ENCODE data around the gene DHODH. TPM values are rescaled to one million over a fixed set of nuclear protein-coding genes. Genes with fewer than 3 reads are reported as not detected.
"Not testable (repeated sequence)": the region's sequence is repeated elsewhere in the genome, so short reads cannot be mapped to it uniquely, and the experiment has no call there.

The DHODH gene
- total and polyA plus RNA-seq, 2 donors (not counting 3 experiments of a cell fraction or from before 2014, with no cell fraction given) = 5.8 to 9.2 TPM

DNA sequence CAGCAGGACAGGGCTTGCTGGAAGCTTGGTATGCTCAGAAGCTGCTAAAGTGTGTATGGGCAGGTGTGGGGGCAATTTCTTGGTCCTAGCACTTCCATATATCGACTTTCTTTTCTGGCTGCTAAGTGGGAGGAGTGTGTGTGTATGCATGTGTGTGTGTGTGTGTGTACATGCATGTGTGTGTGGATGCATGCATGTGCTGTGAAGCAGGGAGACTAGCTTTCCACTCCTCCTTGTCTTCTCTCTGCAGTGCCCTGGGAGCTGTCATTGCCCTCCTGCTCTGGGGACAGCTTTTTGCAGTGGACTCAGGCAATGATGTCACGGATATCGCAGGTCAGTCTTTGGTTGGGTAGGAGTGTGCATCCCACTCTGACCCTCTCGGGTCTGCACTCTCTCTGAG is 47.4 kb downstream of the DHODH start:
- Histone ChIP-seq H3K4me3 (replicated peaks in 1 of 3; ENCODE audit: insufficient read depth in 1 of 3, low read depth in 1 of 3, low read length in 3 of 3) (no peak overlapping the region), H3K36me3 (ENCODE audit: control insufficient read depth in 2 of 2, extremely low read depth in 1 of 2, insufficient read depth in 2 of 2, low read length in 2 of 2) (no peaks in the 10 kb centered on the region), H3K27me3 (ENCODE audit: control insufficient read depth in 2 of 2, insufficient read depth in 2 of 2, low read length in 2 of 2) (no peaks in the 10 kb centered on the region), H3K9me1 (replicated peaks; ENCODE audit: control insufficient read depth, extremely low read depth, insufficient read depth, low read length) (no peaks in the 10 kb centered on the region), H3K4me1 (ENCODE audit: control insufficient read depth, extremely low read depth, insufficient read depth, low read length) (no peaks in the 10 kb centered on the region), H3K27ac (ENCODE audit: insufficient read depth, low read depth, low read length) (no peak overlapping the region), H3K9ac (replicated peaks; ENCODE audit: extremely low read depth, insufficient read depth, low read length) (no peak overlapping the region), H2AFZ (ENCODE audit: low read depth, low read length) (no peak overlapping the region), H3K79me2 (ENCODE audit: control insufficient read depth, insufficient read depth, low read length) (no peaks in the 10 kb centered on the region), H4K20me1 (replicated peaks; ENCODE audit: control insufficient read depth, extremely low read depth, insufficient read depth, low read length) (no peaks in the 10 kb centered on the region), H3K9me3 (replicated peaks; ENCODE audit: control insufficient read depth, insufficient read depth, low read length) (no peaks in the 10 kb centered on the region), H3K4me2 (ENCODE audit: insufficient read depth, low read length) (no peak overlapping the region)
- intact Hi-C loops (cut with micrococcal nuclease) (no loop called here), dilution Hi-C loops (cut with MboI; ENCODE audit: extremely low pct_ligation_motif_present, low sequenced_read_pairs) (no loop called here)
- DNase-seq (ENCODE audit: low read depth, low spot score) = no peak
- no TSS peak for BruUV-seq (replicated peaks)
- POLR2A ChIA-PET = no interaction called here
- CTCF ChIA-PET = no interaction called here
- FAIRE-seq = no peak
- TF ChIP-seq POLR2AphosphoS5 (IDR thresholded peaks at IDR 0.05; ENCODE audit: insufficient read depth, low read depth, low read length) (no peak), MYC (IDR thresholded peaks at IDR 0.05; ENCODE audit: low read depth, low read length) (no peak), MAX (IDR thresholded peaks at IDR 0.05; ENCODE audit: insufficient read depth, insufficient read length) (no peak), FOS (IDR thresholded peaks at IDR 0.05; ENCODE audit: borderline replicate concordance, insufficient read depth, low read length) (no peak), JUN (IDR thresholded peaks at IDR 0.05; ENCODE audit: borderline replicate concordance, insufficient read depth, insufficient read length, low read depth) (no peak), EZH2 (IDR thresholded peaks at IDR 0.05; ENCODE audit: borderline replicate concordance, low read depth, low read length, severe bottlenecking) (no peak), POLR2A (IDR thresholded peaks at IDR 0.05; ENCODE audit: low read depth, low read length) (no peak), CTCF (IDR thresholded peaks at IDR 0.05; ENCODE audit: extremely low read depth in 1 of 2, insufficient read depth in 1 of 2, low read depth in 1 of 2, low read length in 2 of 2) (no peak), GATA2 (IDR thresholded peaks at IDR 0.05; ENCODE audit: insufficient read depth, insufficient read length, low read depth, low read length) (no peak)

GRCh38 chr16:72057313-72057712 is 48.8 kb downstream of the DHODH start:
- CTCF ChIA-PET; H3K9ac ChIP-seq (replicated peaks; ENCODE audit: extremely low read depth, insufficient read depth, low read length); H3K27ac ChIP-seq (ENCODE audit: insufficient read depth, low read depth, low read length); H3K9me3 ChIP-seq (replicated peaks; ENCODE audit: control insufficient read depth, insufficient read depth, low read length); H3K27me3 ChIP-seq (ENCODE audit: control insufficient read depth in 2 of 2, insufficient read depth in 2 of 2, low read length in 2 of 2); intact Hi-C loops (cut with micrococcal nuclease); FAIRE-seq; BruUV-seq (replicated peaks); H3K9me1 ChIP-seq (replicated peaks; ENCODE audit: control insufficient read depth, extremely low read depth, insufficient read depth, low read length); H3K36me3 ChIP-seq (ENCODE audit: control insufficient read depth in 2 of 2, extremely low read depth in 1 of 2, insufficient read depth in 2 of 2, low read length in 2 of 2); DNase-seq (ENCODE audit: low read depth, low spot score); H3K4me3 ChIP-seq (replicated peaks in 1 of 3; ENCODE audit: insufficient read depth in 1 of 3, low read depth in 1 of 3, low read length in 3 of 3); H3K4me1 ChIP-seq (ENCODE audit: control insufficient read depth, extremely low read depth, insufficient read depth, low read length); H2AFZ ChIP-seq (ENCODE audit: low read depth, low read length); H4K20me1 ChIP-seq (replicated peaks; ENCODE audit: control insufficient read depth, extremely low read depth, insufficient read depth, low read length); dilution Hi-C loops (cut with MboI; ENCODE audit: extremely low pct_ligation_motif_present, low sequenced_read_pairs); POLR2A ChIA-PET; H3K79me2 ChIP-seq (ENCODE audit: control insufficient read depth, insufficient read depth, low read length); H3K4me2 ChIP-seq (ENCODE audit: insufficient read depth, low read length): not testable (repeated sequence)

GRCh38 chr16:72059060-72059459 is 50.5 kb downstream of the DHODH start:
- H3K4me1 ChIP-seq (ENCODE audit: control insufficient read depth, extremely low read depth, insufficient read depth, low read length); FAIRE-seq; intact Hi-C loops (cut with micrococcal nuclease); CTCF ChIA-PET; H2AFZ ChIP-seq (ENCODE audit: low read depth, low read length); H3K4me2 ChIP-seq (ENCODE audit: insufficient read depth, low read length); H3K27me3 ChIP-seq (ENCODE audit: control insufficient read depth in 2 of 2, insufficient read depth in 2 of 2, low read length in 2 of 2); BruUV-seq (replicated peaks); H3K36me3 ChIP-seq (ENCODE audit: control insufficient read depth in 2 of 2, extremely low read depth in 1 of 2, insufficient read depth in 2 of 2, low read length in 2 of 2); H3K79me2 ChIP-seq (ENCODE audit: control insufficient read depth, insufficient read depth, low read length); H3K9me1 ChIP-seq (replicated peaks; ENCODE audit: control insufficient read depth, extremely low read depth, insufficient read depth, low read length); H4K20me1 ChIP-seq (replicated peaks; ENCODE audit: control insufficient read depth, extremely low read depth, insufficient read depth, low read length); H3K9ac ChIP-seq (replicated peaks; ENCODE audit: extremely low read depth, insufficient read depth, low read length); DNase-seq (ENCODE audit: low read depth, low spot score); POLR2A ChIA-PET; H3K9me3 ChIP-seq (replicated peaks; ENCODE audit: control insufficient read depth, insufficient read depth, low read length); dilution Hi-C loops (cut with MboI; ENCODE audit: extremely low pct_ligation_motif_present, low sequenced_read_pairs); H3K27ac ChIP-seq (ENCODE audit: insufficient read depth, low read depth, low read length); H3K4me3 ChIP-seq (replicated peaks in 1 of 3; ENCODE audit: insufficient read depth in 1 of 3, low read depth in 1 of 3, low read length in 3 of 3): not testable (repeated sequence)
